Dermis microvascular lymphatic vessel endothelial cell (primary cell): ENCODE data around the gene SPATA32. TPM values are rescaled to one million over a fixed set of nuclear protein-coding genes. Genes with fewer than 3 reads are reported as not detected.

Source experiments
- DNase-seq, 2 donors: peaks; one replicate each; pipeline versions ENCODE4 v3.0.0 to v3.0.0-alpha.2; 2010; ENCODE audit warnings: low read depth in 2 of 2
- total RNA-seq: library from RNA; depleted of rRNA; stranded (reverse); fragments of >200 nt; gene quantifications from 2 replicates; pipeline ENCODE4 v1.2.1, GENCODE V29; 2014

The SPATA32 gene
- total RNA-seq, 1 donor from 2014 or later, result not detected

- peak in 1 of 2 donors; percentile 63 for DNase-seq
Observed at GRCh38 chr17:45247429-45248131, 14.3 kb downstream of the SPATA32 start.

DNA sequence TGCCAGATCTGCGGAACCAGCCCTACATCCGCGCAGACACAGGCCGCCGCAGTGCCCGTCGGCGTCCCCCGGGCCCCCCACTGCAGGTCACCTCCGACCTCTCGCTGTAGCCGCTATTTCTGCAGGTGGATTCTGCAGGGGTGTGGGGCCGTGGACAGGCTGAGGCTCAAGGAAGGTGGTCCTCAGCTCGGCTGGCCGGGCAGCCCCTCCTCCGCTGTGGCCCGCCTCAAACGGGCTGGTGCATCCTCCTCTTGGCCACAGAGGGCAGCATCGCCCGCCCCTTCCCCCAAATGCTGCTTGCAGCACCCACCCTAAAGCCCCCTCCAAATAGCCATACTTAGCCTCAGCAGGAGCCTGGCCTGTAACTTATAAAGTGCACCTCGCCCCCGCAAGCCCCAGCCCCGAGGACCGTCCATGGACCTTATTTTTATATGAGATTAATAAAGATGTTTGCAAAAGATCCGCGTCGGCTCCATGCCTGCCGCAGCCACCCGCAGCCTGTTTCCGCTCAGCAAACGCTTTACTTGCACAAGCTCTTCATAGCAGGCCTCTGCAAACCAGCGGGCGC lies 14.9 kb downstream of the SPATA32 start:
- peak in 1 of 2 donors; percentile 24 for DNase-seq

DNA sequence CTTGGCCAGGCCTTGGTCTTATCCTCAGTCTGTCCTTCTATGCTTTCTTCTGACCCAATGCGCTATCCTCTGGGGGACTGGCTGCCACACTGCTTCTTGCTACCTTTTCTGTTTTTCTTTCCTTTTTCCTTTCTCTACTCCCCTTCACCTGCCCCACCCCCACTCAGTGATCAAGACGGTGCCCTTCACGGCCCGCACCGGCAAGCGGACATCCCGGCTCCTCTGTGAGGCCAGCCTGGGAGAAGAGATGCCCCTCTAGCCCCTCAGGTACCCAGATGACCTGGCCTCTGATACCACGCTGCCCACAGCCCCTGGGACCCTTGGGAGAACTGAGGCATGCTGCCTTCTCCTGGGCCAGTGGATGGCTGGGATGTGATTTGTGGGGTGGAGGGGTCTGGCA lies 15.6 kb downstream of the SPATA32 start:
- no peak for DNase-seq

DNA sequence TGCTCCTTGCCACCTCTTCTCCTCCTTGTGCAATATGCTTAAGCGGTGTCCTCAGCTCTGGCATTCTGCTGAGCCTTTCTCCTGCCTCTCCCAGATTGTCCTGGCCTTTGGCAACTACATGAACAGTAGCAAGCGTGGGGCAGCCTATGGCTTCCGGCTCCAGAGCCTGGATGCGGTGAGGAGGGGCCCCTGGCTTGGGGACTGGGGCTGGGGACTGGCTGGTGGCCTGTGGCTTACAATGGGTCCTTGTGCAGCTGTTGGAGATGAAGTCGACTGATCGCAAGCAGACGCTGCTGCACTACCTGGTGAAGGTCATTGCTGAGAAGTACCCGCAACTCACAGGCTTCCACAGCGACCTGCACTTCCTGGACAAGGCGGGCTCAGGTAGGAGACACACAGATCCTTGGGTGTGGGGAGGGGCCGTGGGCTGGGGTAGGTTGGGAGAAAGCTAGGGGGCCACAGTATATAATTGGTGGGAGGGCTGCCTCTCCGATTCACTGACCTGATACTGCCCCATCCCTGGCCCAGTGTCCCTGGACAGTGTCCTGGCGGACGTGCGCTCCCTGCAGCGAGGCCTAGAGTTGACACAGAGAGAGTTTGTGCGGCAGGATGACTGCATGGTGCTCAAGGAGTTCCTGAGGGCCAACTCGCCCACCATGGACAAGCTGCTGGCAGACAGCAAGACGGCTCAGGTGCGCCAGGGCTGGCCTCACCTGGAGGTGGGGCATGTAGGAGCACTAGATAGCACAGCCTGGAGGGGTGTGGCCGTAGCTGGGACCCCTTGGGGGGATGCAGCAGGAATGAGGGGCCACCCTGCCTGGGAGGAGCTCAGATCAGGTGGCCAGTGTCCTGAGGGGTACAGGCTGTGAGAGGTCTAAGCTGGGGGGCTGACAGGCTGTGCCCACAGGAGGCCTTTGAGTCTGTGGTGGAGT lies 16.9 kb downstream of the SPATA32 start:
- no peak for DNase-seq

GRCh38 chr17:45243750-45244149 lies 18.1 kb downstream of the SPATA32 start:
- no peak for DNase-seq

DNA sequence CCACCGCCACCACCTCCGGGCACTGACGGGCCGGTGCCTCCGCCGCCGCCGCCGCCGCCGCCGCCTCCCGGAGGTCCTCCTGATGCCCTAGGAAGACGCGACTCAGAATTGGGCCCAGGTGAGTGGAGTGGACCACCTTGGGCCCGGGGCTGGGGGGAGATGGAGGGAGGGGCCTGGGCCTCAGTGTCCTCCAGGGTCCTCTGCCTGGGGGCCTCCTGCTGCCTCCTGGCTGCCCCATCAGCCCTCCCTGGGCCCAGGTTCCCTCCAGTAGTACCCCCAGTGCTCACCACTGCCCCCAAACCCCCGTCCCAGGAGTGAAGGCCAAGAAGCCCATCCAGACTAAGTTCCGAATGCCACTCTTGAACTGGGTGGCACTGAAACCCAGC lies 19.9 kb downstream of the SPATA32 start:
- DNase-seq, result no peak

DNA sequence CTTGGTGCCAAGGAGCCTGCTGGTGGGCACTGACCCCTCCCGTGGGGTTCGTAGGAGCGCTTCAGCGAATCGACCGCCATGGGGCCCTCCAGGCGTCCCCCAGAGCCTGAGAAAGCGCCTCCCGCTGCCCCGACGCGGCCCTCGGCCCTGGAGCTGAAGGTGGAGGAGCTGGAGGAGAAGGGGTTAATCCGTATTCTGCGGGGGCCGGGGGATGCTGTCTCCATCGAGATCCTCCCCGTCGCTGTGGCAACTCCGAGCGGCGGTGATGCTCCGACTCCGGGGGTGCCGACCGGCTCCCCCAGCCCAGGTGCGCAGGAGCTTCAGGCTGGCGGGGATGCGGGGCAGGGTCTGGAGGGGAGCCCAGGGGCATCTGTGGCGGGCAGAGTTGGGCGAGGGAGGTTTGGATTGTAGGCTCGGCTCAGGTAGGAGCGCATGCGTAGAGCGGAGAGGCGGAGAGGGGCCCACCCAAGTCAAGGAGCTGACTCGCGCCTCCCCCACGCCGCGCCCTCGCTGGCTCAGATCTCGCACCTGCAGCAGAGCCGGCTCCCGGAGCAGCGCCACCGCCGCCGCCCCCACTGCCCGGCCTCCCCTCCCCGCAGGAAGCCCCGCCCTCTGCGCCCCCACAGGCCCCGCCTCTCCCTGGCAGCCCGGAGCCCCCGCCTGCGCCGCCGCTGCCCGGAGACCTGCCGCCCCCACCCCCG lies 20.4 kb downstream of the SPATA32 start:
- DNase-seq, result no peak

GRCh38 chr17:45240905-45241327 lies 21.0 kb downstream of the SPATA32 start:
- no peak for DNase-seq

DNA sequence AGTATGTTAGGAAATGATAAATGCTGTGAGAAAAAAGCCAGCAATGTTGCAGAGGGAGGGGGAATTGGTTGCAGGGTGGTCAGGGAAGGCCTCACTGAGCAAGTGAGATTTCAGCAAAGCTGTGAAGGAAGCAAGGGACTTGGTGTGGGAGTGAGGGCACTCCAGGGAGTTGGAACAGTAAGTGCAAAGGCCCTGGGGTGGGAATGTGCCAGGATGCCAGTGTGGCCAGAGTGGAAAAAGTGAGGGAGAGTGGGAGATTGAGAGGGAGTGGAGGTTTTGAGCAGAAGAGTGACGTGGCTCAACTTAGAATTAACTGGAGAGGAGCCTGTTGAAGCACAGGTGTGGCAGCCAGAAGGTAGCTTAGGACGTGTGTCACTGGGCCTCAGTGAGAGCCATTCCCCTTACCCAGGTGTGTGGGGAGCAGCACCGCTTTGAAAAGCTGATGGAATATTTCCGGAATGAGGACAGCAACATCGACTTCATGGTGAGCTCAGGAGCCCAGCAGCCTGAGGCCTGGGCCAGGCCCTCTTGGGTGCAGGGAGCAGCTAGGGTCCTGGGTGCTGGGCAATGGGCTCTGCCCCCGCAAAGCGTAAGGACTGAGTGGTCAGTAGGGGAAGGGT lies 23.6 kb downstream of the SPATA32 start:
- no peak for DNase-seq

DNA sequence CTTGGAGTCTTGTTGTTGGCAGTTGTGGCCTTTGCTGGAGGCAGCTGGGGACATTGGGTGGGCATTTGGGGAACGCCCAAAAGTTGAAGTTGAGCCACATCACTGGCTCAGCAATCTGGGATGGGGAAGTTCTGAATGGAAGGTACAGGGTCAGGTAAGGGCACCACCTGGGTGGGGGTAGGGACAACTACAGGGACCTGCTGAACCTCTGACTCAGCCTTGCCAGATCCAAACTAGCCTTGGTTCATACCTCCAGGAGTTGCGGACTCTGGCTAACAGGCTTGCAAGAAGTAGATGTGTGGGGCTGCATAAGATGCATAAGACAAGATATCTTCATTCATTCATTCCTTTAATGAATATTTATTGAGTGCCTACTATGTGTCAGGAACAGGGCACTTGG lies 24.2 kb downstream of the SPATA32 start:
- no peak for DNase-seq

DNA sequence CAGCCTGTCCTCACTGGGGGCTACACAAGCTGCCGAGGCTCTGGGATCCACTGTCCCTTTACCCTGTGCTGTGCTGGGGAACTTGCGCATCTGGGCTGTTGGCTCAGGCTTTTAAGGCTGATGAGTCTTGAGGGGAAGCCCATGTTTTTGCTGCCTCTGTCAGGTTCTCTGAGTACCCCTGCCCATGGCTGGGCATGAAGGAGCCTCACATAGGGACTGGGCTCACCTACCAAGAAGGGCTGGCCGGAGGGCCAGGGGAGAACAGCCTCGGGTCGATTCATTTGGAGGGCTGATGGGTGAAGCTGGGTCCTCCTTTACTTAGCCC lies 25.6 kb downstream of the SPATA32 start:
- no peak for DNase-seq

GRCh38 chr17:45235416-45236281 lies 26.2 kb downstream of the SPATA32 start:
- peak in 1 of 2 donors; percentile 72 for DNase-seq

- DNase-seq, result peak in 1 of 2 donors; percentile 21
Observed at GRCh38 chr17:45234641-45235415, 27.1 kb downstream of the SPATA32 start.

GRCh38 chr17:45233423-45233924 lies 28.4 kb downstream of the SPATA32 start:
- no peak for DNase-seq

GRCh38 chr17:45232514-45233422 lies 29.1 kb downstream of the SPATA32 start:
- DNase-seq, result no peak

GRCh38 chr17:45231481-45232116 lies 30.3 kb downstream of the SPATA32 start:
- DNase-seq, result peak in 1 of 2 donors; percentile 25

- no peak for DNase-seq
Observed at GRCh38 chr17:45230787-45231480, 31.0 kb downstream of the SPATA32 start.
